Measurements from ENCODE around the gene AMHR2.
"Not testable (repeated sequence)": the region's sequence is repeated elsewhere in the genome, so short reads cannot be mapped to it uniquely, and the experiment has no call there.

Gene AMHR2

GRCh38 chr12:53399896-53400295, 23.8 kb upstream of the AMHR2 start:
- TF ChIP-seq CTCF (IDR thresholded peaks at IDR 0.05; ENCODE audit: control insufficient read depth, extremely low read depth, insufficient read depth): no peak
- no peak overlapping the region for H3K4me3 ChIP-seq (ENCODE audit: low read depth, low read length)

GRCh38 chr12:53402351-53402750, 21.3 kb upstream of the AMHR2 start:
- not testable (repeated sequence) for H3K4me3 ChIP-seq (ENCODE audit: low read depth, low read length); DNase-seq (ENCODE audit: low read depth)

More at GRCh38 chr12:53399896-53400295, 23.8 kb upstream of the AMHR2 start:
- DNase-seq (ENCODE audit: low read depth): no peak

- TF ChIP-seq CTCF (IDR thresholded peaks at IDR 0.05; ENCODE audit: control insufficient read depth, extremely low read depth, insufficient read depth): no peak
- H3K4me3 ChIP-seq (ENCODE audit: low read depth, low read length): no peak overlapping the region
- no peak for DNase-seq (ENCODE audit: low read depth)
These were observed 20.8 kb upstream of the AMHR2 start for GRCh38 chr12:53402871-53403270.

- H3K4me3 ChIP-seq (ENCODE audit: low read depth, low read length): no peak overlapping the region
- no peak for TF ChIP-seq CTCF (IDR thresholded peaks at IDR 0.05; ENCODE audit: control insufficient read depth, extremely low read depth, insufficient read depth)
- DNase-seq (ENCODE audit: low read depth): no peak
These were observed 12.7 kb upstream of the AMHR2 start for GRCh38 chr12:53410951-53411350.

- H3K4me3 ChIP-seq (ENCODE audit: low read depth, low read length): no peak overlapping the region
These were observed 10.0 kb upstream of the AMHR2 start for GRCh38 chr12:53413485-53414204.

GRCh38 chr12:53414756-53415417, 8.8 kb upstream of the AMHR2 start:
- DNase-seq (ENCODE audit: low read depth): no peak
- no peak overlapping the region for H3K4me3 ChIP-seq (ENCODE audit: low read depth, low read length)
- no peak for TF ChIP-seq CTCF (IDR thresholded peaks at IDR 0.05; ENCODE audit: control insufficient read depth, extremely low read depth, insufficient read depth)

More at GRCh38 chr12:53413485-53414204, 10.0 kb upstream of the AMHR2 start:
- no peak for TF ChIP-seq CTCF (IDR thresholded peaks at IDR 0.05; ENCODE audit: control insufficient read depth, extremely low read depth, insufficient read depth)
- no peak for DNase-seq (ENCODE audit: low read depth)

GRCh38 chr12:53415752-53416389, 7.8 kb upstream of the AMHR2 start:
- H3K4me3 ChIP-seq (ENCODE audit: low read depth, low read length): not testable (repeated sequence)
- DNase-seq (ENCODE audit: low read depth): peak; percentile 75

- not testable (repeated sequence) for DNase-seq (ENCODE audit: low read depth); H3K4me3 ChIP-seq (ENCODE audit: low read depth, low read length)
These were observed 6.3 kb upstream of the AMHR2 start for GRCh38 chr12:53417291-53417816.

All from LNCaP clone FGC (cell line).